AG09309 (cell line): ENCODE results near the gene CIT.

Experiments
- DNase-seq: peaks from one replicate; pipeline ENCODE4 v3.0.0-alpha.2; 2010; ENCODE audit warnings: low read depth
- H3K4me3 ChIP-seq: 2 replicates; pipeline ENCODE4 v1.5.1; 2011; ENCODE audit warnings: mild to moderate bottlenecking, low read depth, low read length, moderate library complexity; ENCODE audit not compliant: control insufficient read depth
- TF ChIP-seq, protein P1 (sequence below): IDR thresholded peaks from 2 replicates; pipeline ENCODE4 v1.5.1; 2011; ENCODE audit warnings: mild to moderate bottlenecking, low read depth, low read length, inconsistent platforms; ENCODE audit not compliant: insufficient read depth, control insufficient read depth; ENCODE audit errors: missing control alignments

Gene CIT

DNA sequence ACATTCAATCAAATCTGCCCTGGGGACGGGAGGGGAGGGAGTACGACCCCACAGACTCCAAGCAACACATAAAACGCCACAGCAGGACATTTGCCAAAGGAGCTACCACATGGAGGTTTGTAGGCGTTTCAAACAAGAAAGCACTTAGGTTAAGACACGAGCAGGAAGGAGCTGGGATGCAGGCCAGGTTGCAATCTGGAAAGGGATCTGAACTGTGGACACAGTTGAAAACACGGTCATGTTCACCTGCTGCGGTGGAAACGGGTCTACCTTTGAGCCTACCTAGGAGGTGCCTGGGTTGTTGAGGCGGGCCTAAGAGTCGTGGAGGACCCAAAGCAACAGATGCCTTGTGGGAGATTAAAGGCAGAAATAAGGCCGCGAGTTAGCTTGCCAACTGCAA is 190.8 kb downstream of the CIT start:
- no peak overlapping the region for H3K4me3 ChIP-seq
- no peak for DNase-seq
- TF ChIP-seq, protein P1, sequence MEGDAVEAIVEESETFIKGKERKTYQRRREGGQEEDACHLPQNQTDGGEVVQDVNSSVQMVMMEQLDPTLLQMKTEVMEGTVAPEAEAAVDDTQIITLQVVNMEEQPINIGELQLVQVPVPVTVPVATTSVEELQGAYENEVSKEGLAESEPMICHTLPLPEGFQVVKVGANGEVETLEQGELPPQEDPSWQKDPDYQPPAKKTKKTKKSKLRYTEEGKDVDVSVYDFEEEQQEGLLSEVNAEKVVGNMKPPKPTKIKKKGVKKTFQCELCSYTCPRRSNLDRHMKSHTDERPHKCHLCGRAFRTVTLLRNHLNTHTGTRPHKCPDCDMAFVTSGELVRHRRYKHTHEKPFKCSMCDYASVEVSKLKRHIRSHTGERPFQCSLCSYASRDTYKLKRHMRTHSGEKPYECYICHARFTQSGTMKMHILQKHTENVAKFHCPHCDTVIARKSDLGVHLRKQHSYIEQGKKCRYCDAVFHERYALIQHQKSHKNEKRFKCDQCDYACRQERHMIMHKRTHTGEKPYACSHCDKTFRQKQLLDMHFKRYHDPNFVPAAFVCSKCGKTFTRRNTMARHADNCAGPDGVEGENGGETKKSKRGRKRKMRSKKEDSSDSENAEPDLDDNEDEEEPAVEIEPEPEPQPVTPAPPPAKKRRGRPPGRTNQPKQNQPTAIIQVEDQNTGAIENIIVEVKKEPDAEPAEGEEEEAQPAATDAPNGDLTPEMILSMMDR = no peak

DNA sequence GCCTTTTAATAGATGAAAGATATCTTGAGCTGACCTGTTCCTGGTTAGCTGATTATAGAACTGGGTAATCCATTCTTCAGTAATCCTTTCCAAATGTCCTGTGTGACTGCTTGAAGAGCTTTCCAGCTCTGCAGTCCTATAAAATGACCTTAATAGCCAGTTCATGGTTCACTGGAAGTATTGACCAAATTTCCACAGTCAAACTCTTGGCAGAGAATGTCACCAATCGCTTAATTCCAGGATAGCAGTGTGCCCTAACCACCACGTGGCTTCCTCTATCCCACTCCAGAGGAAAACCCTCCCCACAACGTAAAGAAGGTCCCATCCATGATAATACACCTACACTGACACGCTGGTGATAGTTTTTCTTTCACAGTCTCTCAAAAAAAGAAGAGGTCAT is 191.7 kb downstream of the CIT start:
- H3K4me3 ChIP-seq = no peak overlapping the region
- TF ChIP-seq, protein P1 = no peak
- DNase-seq = no peak

DNA sequence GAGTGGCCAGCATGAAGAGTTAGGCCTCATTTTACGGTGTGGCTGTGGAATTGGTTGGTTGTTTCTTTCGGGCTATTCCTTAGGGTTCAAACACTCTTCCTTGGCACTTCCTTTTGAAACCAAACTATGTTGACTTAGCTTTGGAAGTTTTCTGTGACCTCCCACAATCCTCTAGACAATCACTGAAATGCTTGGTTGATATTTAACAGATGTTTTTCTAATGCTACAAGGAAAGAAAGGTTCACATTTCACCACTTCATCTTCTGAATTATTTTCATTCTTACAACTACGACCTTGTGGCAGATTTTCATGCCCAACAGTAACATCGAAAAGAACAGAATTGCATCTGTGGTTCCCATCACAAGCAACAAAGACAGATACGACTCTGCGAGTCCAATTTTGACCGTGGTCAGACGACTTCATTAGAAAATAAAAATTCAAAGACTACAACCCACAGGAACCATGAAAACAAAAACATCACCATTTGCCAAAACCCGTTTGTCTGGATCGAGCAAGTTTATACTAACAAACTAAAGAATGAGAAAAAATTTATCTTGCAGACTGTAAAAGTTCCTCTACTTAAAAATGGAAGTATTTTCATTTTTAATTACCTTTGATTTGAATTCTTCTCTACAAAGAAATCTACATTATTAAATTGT is 192.3 kb downstream of the CIT start:
- H3K4me3 ChIP-seq = no peak overlapping the region
- no peak for DNase-seq
- TF ChIP-seq, protein P1 = no peak

DNA sequence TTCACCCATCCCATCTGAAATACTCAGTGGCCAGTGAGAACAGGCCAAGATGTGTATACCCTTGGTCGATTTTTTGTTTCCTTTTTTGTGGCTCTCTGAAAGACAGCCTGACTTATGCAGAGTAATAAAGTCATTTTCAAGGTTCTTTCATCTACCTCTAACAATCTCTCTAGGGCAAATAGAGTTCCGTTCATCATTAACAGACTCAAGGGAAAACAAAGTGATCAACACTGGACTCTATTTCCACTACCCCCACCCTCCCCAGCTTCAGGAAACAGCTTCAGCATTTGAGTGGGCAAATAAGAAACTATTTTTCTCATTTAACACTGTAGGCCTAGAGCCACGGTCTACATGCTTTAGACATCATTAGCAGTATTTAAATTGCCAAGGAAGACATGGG is 193.3 kb downstream of the CIT start:
- TF ChIP-seq, protein P1 = no peak
- no peak for DNase-seq
- no peak overlapping the region for H3K4me3 ChIP-seq

DNA sequence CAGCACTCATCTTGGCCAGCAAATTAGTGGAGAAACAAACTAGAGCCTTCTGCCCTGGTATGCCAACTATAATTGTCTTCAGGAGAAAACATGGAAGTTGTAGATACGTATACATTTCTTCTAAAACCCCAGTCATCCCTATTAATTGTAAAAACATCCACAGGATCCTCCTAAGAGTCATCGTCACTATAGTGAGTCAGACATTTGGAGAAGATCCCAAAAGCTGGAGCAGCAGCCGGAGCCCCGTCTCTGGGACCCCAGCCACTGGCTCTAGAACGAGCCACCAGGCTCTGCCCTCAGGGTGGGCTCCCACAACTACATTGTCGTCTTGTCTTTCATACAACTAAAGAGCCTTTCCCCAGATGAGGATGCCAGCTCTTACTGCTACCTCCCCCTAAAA is 193.7 kb downstream of the CIT start:
- H3K4me3 ChIP-seq = no peak overlapping the region
- TF ChIP-seq, protein P1 = no peak
- no peak for DNase-seq

DNA sequence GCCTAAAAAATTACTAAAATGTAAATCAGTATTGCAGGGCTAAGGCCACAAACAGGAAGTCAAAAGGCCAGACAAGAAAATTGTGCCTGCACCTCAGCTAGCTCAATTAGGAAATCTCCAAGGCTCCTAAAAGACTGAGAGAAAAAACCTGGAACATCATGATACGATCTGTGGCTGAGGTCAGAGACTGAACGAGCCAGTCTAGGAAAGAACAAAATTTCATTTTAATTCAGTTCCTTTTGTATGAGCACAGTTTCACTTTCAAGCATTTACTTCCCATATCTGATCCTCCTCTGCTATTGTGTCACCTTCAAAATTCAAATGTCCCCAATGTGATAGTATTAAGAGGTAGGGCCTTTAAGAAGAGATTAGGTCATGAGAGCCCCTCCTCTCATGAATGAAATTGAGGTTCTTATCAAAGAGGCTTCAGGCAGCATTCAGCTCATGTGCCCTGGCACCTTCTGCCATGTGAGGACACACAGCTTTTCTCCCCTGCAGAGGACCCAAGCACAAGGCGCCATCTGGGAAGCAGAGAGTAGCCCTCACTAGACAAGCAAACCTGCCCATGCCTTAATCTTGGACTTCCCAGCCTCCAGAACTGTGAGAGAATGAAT is 194.4 kb downstream of the CIT start:
- no peak for DNase-seq
- no peak overlapping the region for H3K4me3 ChIP-seq
- TF ChIP-seq, protein P1 = no peak
